GM12801 (cell line): ENCODE results near the gene SLC44A4.

Experiments used
- TF ChIP-seq, protein P1 (sequence below): IDR thresholded peaks from one replicate; pipeline ENCODE4 v1.5.1; 2011; ENCODE audit warnings: control low read depth; ENCODE audit not compliant: insufficient read length; ENCODE audit errors: extremely low read depth

SLC44A4 gene

GRCh38 chr6:31837369-31838113 is 41.3 kb downstream of the SLC44A4 start:
- TF ChIP-seq, protein P1, sequence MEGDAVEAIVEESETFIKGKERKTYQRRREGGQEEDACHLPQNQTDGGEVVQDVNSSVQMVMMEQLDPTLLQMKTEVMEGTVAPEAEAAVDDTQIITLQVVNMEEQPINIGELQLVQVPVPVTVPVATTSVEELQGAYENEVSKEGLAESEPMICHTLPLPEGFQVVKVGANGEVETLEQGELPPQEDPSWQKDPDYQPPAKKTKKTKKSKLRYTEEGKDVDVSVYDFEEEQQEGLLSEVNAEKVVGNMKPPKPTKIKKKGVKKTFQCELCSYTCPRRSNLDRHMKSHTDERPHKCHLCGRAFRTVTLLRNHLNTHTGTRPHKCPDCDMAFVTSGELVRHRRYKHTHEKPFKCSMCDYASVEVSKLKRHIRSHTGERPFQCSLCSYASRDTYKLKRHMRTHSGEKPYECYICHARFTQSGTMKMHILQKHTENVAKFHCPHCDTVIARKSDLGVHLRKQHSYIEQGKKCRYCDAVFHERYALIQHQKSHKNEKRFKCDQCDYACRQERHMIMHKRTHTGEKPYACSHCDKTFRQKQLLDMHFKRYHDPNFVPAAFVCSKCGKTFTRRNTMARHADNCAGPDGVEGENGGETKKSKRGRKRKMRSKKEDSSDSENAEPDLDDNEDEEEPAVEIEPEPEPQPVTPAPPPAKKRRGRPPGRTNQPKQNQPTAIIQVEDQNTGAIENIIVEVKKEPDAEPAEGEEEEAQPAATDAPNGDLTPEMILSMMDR: no peak

- TF ChIP-seq, protein P1: no peak
Observed at GRCh38 chr6:31836474-31837368, 42.1 kb downstream of the SLC44A4 start.

GRCh38 chr6:31836047-31836473 is 42.7 kb downstream of the SLC44A4 start:
- TF ChIP-seq, protein P1: no peak

DNA sequence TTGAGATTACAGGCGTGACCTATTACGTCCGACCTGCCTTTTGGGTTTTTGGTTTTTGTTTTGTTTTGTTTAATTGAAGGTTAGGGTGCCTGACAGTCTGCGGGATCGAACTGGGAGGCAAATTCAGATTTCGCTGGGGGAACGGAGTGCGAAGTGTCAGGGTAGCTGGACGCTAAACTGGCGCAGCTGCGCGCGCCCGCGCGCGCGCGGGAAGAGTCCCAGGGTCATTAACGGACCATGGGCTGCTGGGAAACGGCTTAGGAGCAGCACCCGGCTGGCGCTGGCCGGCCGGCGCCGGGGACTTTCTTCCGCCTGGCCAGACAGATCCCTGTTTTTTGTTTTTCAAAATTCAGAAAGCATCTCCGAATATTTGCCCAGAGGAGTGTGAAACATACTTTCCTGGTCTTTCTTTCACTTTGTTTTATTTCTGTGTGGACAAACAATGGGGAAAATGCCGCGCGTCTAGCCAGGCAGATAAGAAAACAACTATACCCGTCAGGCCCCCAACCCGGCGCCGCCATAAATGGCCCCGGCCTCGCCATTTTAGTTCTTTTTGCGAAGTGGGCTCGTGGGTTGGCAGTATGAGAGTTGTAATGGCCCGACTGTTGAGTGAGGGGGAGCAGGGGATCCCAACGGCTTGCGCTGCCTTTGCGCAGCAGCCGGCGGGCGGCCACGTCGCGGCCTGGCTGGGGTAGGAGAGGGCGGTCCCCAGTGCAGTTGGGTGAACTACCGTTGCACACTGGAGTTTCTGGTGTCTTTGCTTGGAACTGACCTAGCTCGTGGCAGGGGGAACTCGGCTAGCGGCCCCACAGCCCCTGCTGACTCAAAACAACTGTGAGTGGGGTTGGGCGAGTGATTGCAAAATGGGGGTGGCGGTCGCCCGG is 44.2 kb downstream of the SLC44A4 start:
- TF ChIP-seq, protein P1: no peak

DNA sequence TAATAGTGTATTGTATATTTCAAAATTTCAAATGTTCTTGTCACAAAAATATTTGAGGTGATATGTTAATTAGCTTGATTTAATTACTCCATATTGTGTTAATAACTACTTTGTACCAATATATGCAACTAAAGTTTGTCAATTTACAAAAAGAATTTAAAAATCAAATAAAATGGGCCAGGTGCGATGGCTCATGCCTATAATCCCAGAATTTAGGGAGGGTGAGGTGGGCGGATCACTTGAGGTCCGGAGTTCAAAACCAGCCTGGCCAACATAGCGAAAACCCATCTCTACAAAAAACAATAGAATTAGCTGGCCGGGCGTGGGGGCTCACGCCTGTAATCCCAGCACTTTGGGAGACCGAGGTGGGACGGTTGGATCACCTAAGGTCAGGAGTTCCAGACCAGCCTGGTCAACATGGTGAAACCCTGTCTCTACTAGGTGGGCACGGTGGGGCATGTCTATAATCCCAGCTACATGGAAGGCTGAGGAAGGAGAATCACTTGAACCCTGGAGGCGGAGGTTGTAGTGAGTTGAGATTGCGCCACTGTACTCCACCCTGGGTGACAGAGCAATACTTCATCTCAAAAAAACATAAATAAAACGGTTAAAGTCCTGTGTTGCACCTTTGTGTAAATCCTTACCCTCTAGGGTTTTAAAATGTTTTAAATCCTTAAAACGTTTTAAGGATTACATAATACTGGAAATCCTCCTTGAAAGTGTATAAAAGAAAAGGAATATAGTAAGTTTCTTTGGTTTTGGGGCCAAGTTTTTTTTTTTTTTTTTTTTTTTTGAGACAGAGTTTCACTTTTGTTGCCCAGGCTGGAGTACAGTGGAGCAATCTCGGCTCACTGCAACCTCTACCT is 47.2 kb downstream of the SLC44A4 start:
- TF ChIP-seq, protein P1: no peak

- TF ChIP-seq, protein P1: no peak
Observed at GRCh38 chr6:31830886-31831335, 47.9 kb downstream of the SLC44A4 start.
